GM18870 (cell line): ENCODE data around the gene TRAF4.

Experiments used
- ATAC-seq: cut with Tn5 transposase; IDR thresholded peaks from one replicate; pipeline ENCODE4 v1.9.1; 2021; ENCODE audit warnings: moderate library complexity; ENCODE audit not compliant: unreplicated experiment

Gene TRAF4

GRCh38 chr17:28745786-28746411, 2.1 kb downstream of the TRAF4 start:
- ATAC-seq: no peak

GRCh38 chr17:28746611-28747050, 2.8 kb downstream of the TRAF4 start:
- no peak for ATAC-seq

GRCh38 chr17:28747051-28747691, 3.4 kb downstream of the TRAF4 start:
- no peak for ATAC-seq

- no peak for ATAC-seq
Measured at GRCh38 chr17:28747801-28748750, 4.3 kb downstream of the TRAF4 start.

GRCh38 chr17:28748852-28749515, 5.2 kb downstream of the TRAF4 start:
- no peak for ATAC-seq

GRCh38 chr17:28749516-28750177, 5.8 kb downstream of the TRAF4 start:
- no peak for ATAC-seq

- ATAC-seq: no peak
Measured at GRCh38 chr17:28750178-28751047, 6.6 kb downstream of the TRAF4 start.

GRCh38 chr17:28751600-28752366, 8.0 kb downstream of the TRAF4 start:
- ATAC-seq: no peak

- ATAC-seq: no peak
Measured at GRCh38 chr17:28755486-28755885, 11.7 kb downstream of the TRAF4 start.

GRCh38 chr17:28756049-28756804, 12.4 kb downstream of the TRAF4 start:
- ATAC-seq: no peak

GRCh38 chr17:28758411-28759121, 14.8 kb downstream of the TRAF4 start:
- ATAC-seq: no peak

- no peak for ATAC-seq
Measured at GRCh38 chr17:28759256-28759865, 15.6 kb downstream of the TRAF4 start.

- ATAC-seq: no peak
Measured at GRCh38 chr17:28760601-28761562, 17.1 kb downstream of the TRAF4 start.

- no peak for ATAC-seq
Measured at GRCh38 chr17:28763137-28763799, 19.5 kb downstream of the TRAF4 start.

- ATAC-seq: no peak
Measured at GRCh38 chr17:28763804-28764266, 20.0 kb downstream of the TRAF4 start.
